Liver (tissue), 9 donors: ENCODE results near the gene UXS1. TPM values are rescaled to one million over a fixed set of nuclear protein-coding genes. Genes with fewer than 3 reads are reported as not detected.

Experiments used
- DNase-seq: peaks from one replicate; pipeline ENCODE4 v3.0.0-alpha.2; 2017; ENCODE audit warnings: low spot score
- H3K27ac ChIP-seq, 2 donors: one replicate each; pipeline ENCODE4 v1.7.0; 2013; ENCODE audit warnings: inconsistent platforms in 2 of 2, low read length in 2 of 2, control low read depth in 1 of 2, low read depth in 1 of 2, mild to moderate bottlenecking in 1 of 2
- H3K27me3 ChIP-seq, 4 donors: one replicate each; pipeline versions ENCODE4 v1.6.1 to v1.7.0; 2013; ENCODE audit warnings: low read length in 3 of 4, inconsistent platforms in 1 of 4, mild to moderate bottlenecking in 1 of 4, moderate library complexity in 1 of 4; ENCODE audit not compliant: control insufficient read depth in 4 of 4, insufficient read depth in 4 of 4
- H3K36me3 ChIP-seq, 4 donors: one replicate each; pipeline versions ENCODE4 v1.6.1 to v1.7.0; 2013; ENCODE audit warnings: low read length in 3 of 4, mild to moderate bottlenecking in 3 of 4, low read depth in 1 of 4, moderate library complexity in 1 of 4; ENCODE audit not compliant: control insufficient read depth in 4 of 4, insufficient read depth in 3 of 4
- H3K4me1 ChIP-seq, 4 donors: one replicate each; pipeline versions ENCODE4 v1.6.1 to v1.7.0; 2013; ENCODE audit warnings: low read length in 3 of 4, mild to moderate bottlenecking in 3 of 4, moderate library complexity in 1 of 4; ENCODE audit not compliant: control insufficient read depth in 4 of 4, insufficient read depth in 4 of 4
- H3K4me3 ChIP-seq, 3 donors: one replicate each; pipeline versions ENCODE4 v1.6.1 to v1.7.0; 2013; ENCODE audit warnings: low read length in 3 of 3, control low read depth in 1 of 3, low read depth in 1 of 3, mild to moderate bottlenecking in 1 of 3
- H3K9ac ChIP-seq, 2 donors: one replicate each; pipeline ENCODE4 v1.7.0; 2013; ENCODE audit warnings: low read length in 2 of 2, mild to moderate bottlenecking in 2 of 2, moderate library complexity in 2 of 2, control low read depth in 1 of 2, low read depth in 1 of 2
- H3K9me3 ChIP-seq, 4 donors: one replicate each; pipeline versions ENCODE4 v1.6.1 to v1.7.0; 2013; ENCODE audit warnings: low read length in 3 of 4; ENCODE audit not compliant: control insufficient read depth in 4 of 4
- EGR1 ChIP-seq, 2 donors: IDR thresholded peaks; 2 replicates each; pipeline ENCODE4 v1.6.1; 2016 to 2018; ENCODE audit warnings: antibody characterized with exemption in 2 of 2, low read depth in 2 of 2
- FOXA1 ChIP-seq: IDR thresholded peaks from 2 replicates; pipeline ENCODE4 v1.6.1; 2016; ENCODE audit warnings: antibody characterized with exemption
- FOXA2 ChIP-seq: IDR thresholded peaks from 2 replicates; pipeline ENCODE4 v1.6.1; 2016; ENCODE audit warnings: antibody characterized with exemption
- HNF4A ChIP-seq, 2 donors: conservative IDR thresholded peaks; 2 replicates each; pipeline ENCODE4 v1.6.1; 2016; ENCODE audit warnings: antibody characterized with exemption in 2 of 2, mild to moderate bottlenecking in 2 of 2
- HNF4G ChIP-seq: IDR thresholded peaks from 2 replicates; pipeline ENCODE4 v1.6.1; 2016; ENCODE audit warnings: antibody characterized with exemption
- JUND ChIP-seq, 2 donors: IDR thresholded peaks; 2 replicates each; pipeline ENCODE4 v1.6.1; 2016; ENCODE audit warnings: antibody characterized with exemption in 2 of 2
- NR2F2 ChIP-seq: IDR thresholded peaks from 2 replicates; pipeline ENCODE4 v1.6.1; 2016; ENCODE audit warnings: antibody characterized with exemption
- RAD21 ChIP-seq, 2 donors: IDR thresholded peaks; 2 replicates each; pipeline ENCODE4 v1.6.1; 2016; ENCODE audit warnings: antibody characterized with exemption in 2 of 2, mild to moderate bottlenecking in 2 of 2
- RXRA ChIP-seq, 2 donors: IDR thresholded peaks; 2 replicates each; pipeline ENCODE4 v1.6.1; 2017 to 2018; ENCODE audit warnings: antibody characterized with exemption in 2 of 2, mild to moderate bottlenecking in 1 of 2
- SP1 ChIP-seq: IDR thresholded peaks from 2 replicates; pipeline ENCODE4 v1.6.1; 2018; ENCODE audit warnings: antibody characterized with exemption, mild to moderate bottlenecking
- YY1 ChIP-seq: IDR thresholded peaks from 2 replicates; pipeline ENCODE4 v1.6.1; 2016; ENCODE audit warnings: antibody characterized with exemption, mild to moderate bottlenecking
- WGBS: extraction: QIAGEN DNeasy Blood & Tissue Kit; methylation state at CpG from one replicate; pipeline ENCODE4 v1.1.7; 2013; 5-methylcytosine and 5-hydroxymethylcytosine counted together
- polyA plus RNA-seq, 2 donors: library from polyadenylated mRNA; stranded (reverse) in 1 of 2; unstranded in 1 of 2; fragments of 200-250 nt in 1 of 2; fragments of >200 nt in 1 of 2; fragmentation: Nextera tagmentation in 1 of 2; extraction: Ambion mirVana in 1 of 2; gene quantifications; one replicate each; pipeline versions ENCODE4 v1.2.1 to v1.2.3, GENCODE V29; 2013 to 2015
- total RNA-seq, 2 donors: library from RNA; depleted of rRNA; stranded (reverse); fragments of >200 nt; gene quantifications; one replicate each; pipeline ENCODE4 v1.2.3, GENCODE V29; 2014
- TF ChIP-seq, protein P1 (sequence below): fragments of 150-350 bp; IDR thresholded peaks from 2 replicates; pipeline ENCODE4 v1.5.1; 2017; ENCODE audit warnings: improper control_type of control experiment, low read depth, low read length; ENCODE audit not compliant: missing input control
- TF ChIP-seq, protein P2 (sequence below): IDR thresholded peaks from 2 replicates; pipeline ENCODE4 v1.6.1; 2016; ENCODE audit warnings: antibody characterized with exemption
- TF ChIP-seq, protein P3 (sequence below): IDR thresholded peaks from 2 replicates; pipeline ENCODE4 v1.6.1; 2016; ENCODE audit warnings: antibody characterized with exemption, mild to moderate bottlenecking
- TF ChIP-seq, protein P4 (sequence below): IDR thresholded peaks from 2 replicates; pipeline ENCODE4 v1.6.1; 2016; ENCODE audit warnings: antibody characterized with exemption
- donor health status: healthy.
- donor health status: healthy.
- donor health status: healthy.
- donor health status: healthy.
- donor health status: healthy.

Gene UXS1
- total and polyA plus RNA-seq, 4 donors: 8.8 to 19.9 (median 10.0) TPM

DNA sequence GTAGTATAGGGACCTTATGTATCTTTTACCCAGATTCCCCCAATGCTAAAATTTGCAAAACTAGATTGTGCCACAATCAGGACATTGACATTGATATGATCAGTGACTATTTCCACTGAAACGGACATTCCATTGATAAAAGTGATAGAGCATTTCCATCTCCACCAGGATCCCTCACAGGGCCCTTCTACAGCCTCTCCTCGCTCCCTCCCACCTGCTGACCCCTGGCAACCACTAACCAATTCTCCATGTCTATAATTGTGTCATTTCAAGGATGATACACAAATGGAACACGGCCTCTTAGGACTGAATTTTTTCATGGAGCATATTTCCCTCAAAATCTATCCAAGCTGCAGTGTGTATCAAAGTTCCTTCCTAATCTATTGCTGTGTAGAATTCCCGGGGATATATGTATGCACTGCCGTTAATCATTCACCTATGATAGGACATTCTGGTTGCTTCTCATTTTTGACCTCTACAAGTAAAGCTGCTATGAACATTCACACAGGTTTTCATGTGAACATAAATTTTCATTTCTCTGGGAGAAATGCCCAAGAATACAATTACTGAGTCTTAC lies 67.3 kb downstream of the UXS1 start:
- Histone ChIP-seq H3K9me3 (no peaks in the 10 kb centered on the region), H3K9ac (no peak overlapping the region), H3K36me3 (peaks cover 2 to 5% (median 4%) of the 10 kb centered on the region in 4 donors), H3K4me3 (no peak overlapping the region), H3K27ac (no peak overlapping the region), H3K27me3 (no peaks in the 10 kb centered on the region), H3K4me1 (peaks cover 0 to 10% (median 7%) of the 10 kb centered on the region in 4 donors)
- DNase-seq: no peak
- 53% methylated on average over 5 of the region's 5 CpGs for WGBS
- TF ChIP-seq, protein P1, sequence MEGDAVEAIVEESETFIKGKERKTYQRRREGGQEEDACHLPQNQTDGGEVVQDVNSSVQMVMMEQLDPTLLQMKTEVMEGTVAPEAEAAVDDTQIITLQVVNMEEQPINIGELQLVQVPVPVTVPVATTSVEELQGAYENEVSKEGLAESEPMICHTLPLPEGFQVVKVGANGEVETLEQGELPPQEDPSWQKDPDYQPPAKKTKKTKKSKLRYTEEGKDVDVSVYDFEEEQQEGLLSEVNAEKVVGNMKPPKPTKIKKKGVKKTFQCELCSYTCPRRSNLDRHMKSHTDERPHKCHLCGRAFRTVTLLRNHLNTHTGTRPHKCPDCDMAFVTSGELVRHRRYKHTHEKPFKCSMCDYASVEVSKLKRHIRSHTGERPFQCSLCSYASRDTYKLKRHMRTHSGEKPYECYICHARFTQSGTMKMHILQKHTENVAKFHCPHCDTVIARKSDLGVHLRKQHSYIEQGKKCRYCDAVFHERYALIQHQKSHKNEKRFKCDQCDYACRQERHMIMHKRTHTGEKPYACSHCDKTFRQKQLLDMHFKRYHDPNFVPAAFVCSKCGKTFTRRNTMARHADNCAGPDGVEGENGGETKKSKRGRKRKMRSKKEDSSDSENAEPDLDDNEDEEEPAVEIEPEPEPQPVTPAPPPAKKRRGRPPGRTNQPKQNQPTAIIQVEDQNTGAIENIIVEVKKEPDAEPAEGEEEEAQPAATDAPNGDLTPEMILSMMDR: no peak
- TF ChIP-seq NR2F2 (no peak), HNF4A (conservative IDR thresholded peaks at IDR 0.05) (peak; percentile 34 to 56), HNF4G (no peak), FOXA1 (no peak), RXRA (IDR thresholded peaks at IDR 0.05) (peak; percentile 10 to 15), RAD21 (IDR thresholded peaks at IDR 0.05) (no peak), SP1 (peak; percentile 83), JUND (IDR thresholded peaks at IDR 0.05) (peak in 1 of 2 donors; percentile 13)
- TF ChIP-seq, protein P2, sequence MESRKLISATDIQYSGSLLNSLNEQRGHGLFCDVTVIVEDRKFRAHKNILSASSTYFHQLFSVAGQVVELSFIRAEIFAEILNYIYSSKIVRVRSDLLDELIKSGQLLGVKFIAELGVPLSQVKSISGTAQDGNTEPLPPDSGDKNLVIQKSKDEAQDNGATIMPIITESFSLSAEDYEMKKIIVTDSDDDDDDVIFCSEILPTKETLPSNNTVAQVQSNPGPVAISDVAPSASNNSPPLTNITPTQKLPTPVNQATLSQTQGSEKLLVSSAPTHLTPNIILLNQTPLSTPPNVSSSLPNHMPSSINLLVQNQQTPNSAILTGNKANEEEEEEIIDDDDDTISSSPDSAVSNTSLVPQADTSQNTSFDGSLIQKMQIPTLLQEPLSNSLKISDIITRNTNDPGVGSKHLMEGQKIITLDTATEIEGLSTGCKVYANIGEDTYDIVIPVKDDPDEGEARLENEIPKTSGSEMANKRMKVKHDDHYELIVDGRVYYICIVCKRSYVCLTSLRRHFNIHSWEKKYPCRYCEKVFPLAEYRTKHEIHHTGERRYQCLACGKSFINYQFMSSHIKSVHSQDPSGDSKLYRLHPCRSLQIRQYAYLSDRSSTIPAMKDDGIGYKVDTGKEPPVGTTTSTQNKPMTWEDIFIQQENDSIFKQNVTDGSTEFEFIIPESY: no peak

DNA sequence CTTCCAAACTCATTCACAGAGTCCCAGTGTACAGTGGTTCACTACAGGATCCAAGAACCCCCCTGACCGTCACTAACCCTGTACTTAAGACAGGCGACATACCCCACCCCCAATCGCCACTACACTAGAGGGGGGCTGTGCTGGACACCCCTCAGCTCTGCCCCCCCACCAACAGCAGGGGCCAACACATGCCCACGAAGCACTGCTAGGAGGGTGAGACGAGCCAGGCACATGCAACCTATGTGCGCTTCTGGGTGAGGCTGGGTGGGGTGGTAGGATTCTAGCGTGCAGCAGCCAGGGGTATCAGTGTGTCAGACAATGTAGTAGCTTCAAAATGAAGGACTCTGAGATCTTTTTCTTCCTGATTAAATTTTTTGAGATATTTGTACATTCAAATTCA lies 67.8 kb downstream of the UXS1 start:
- Histone ChIP-seq H3K9ac (no peak overlapping the region), H3K4me3 (no peak overlapping the region), H3K27me3 (no peaks in the 10 kb centered on the region), H3K36me3 (peaks cover 2 to 5% (median 4%) of the 10 kb centered on the region in 4 donors), H3K9me3 (no peaks in the 10 kb centered on the region), H3K4me1 (peaks cover 0 to 10% (median 7%) of the 10 kb centered on the region in 4 donors), H3K27ac (no peak overlapping the region)
- WGBS: 98% methylated on average over 7 of the region's 7 CpGs
- DNase-seq: no peak
- TF ChIP-seq RXRA (IDR thresholded peaks at IDR 0.05) (no peak), NR2F2 (no peak), FOXA2 (no peak), EGR1 (IDR thresholded peaks at IDR 0.05; ENCODE audit: low read depth in 2 of 2) (no peak), JUND (IDR thresholded peaks at IDR 0.05) (no peak), YY1 (no peak)
- TF ChIP-seq, protein P3, sequence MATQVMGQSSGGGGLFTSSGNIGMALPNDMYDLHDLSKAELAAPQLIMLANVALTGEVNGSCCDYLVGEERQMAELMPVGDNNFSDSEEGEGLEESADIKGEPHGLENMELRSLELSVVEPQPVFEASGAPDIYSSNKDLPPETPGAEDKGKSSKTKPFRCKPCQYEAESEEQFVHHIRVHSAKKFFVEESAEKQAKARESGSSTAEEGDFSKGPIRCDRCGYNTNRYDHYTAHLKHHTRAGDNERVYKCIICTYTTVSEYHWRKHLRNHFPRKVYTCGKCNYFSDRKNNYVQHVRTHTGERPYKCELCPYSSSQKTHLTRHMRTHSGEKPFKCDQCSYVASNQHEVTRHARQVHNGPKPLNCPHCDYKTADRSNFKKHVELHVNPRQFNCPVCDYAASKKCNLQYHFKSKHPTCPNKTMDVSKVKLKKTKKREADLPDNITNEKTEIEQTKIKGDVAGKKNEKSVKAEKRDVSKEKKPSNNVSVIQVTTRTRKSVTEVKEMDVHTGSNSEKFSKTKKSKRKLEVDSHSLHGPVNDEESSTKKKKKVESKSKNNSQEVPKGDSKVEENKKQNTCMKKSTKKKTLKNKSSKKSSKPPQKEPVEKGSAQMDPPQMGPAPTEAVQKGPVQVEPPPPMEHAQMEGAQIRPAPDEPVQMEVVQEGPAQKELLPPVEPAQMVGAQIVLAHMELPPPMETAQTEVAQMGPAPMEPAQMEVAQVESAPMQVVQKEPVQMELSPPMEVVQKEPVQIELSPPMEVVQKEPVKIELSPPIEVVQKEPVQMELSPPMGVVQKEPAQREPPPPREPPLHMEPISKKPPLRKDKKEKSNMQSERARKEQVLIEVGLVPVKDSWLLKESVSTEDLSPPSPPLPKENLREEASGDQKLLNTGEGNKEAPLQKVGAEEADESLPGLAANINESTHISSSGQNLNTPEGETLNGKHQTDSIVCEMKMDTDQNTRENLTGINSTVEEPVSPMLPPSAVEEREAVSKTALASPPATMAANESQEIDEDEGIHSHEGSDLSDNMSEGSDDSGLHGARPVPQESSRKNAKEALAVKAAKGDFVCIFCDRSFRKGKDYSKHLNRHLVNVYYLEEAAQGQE: no peak
- TF ChIP-seq, protein P4, sequence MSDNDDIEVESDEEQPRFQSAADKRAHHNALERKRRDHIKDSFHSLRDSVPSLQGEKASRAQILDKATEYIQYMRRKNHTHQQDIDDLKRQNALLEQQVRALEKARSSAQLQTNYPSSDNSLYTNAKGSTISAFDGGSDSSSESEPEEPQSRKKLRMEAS: no peak
- TF ChIP-seq, protein P2: no peak
